Neuronal stem cell (in vitro differentiated cells): ENCODE data around the gene ACADL. TPM values are rescaled to one million over a fixed set of nuclear protein-coding genes. Genes with fewer than 3 reads are reported as not detected.

Experiments
- DNase-seq: peaks from one replicate; pipeline ENCODE4 v3.0.0-alpha.2; 2013; ENCODE audit warnings: low spot score
- H2AFZ ChIP-seq: one replicate; pipeline ENCODE4 v1.6.1; 2013; ENCODE audit warnings: mild to moderate bottlenecking, low read length, inconsistent platforms
- H2AK5ac ChIP-seq: 2 replicates; pipeline ENCODE4 v1.6.1; 2013; ENCODE audit warnings: low read depth, mild to moderate bottlenecking, inconsistent platforms, low read length, moderate library complexity, mixed read lengths
- H2BK120ac ChIP-seq: 2 replicates; pipeline ENCODE4 v1.6.1; 2013; ENCODE audit warnings: low read depth, mild to moderate bottlenecking, inconsistent platforms, low read length, moderate library complexity, mixed read lengths
- H2BK12ac ChIP-seq: one replicate; pipeline ENCODE4 v1.6.1; 2013; ENCODE audit warnings: low read length, inconsistent platforms
- H2BK15ac ChIP-seq: 2 replicates; pipeline ENCODE4 v1.6.1; 2013; ENCODE audit warnings: mild to moderate bottlenecking, low read length, inconsistent platforms, mixed read lengths
- H2BK5ac ChIP-seq: one replicate; pipeline ENCODE4 v1.6.1; 2013; ENCODE audit warnings: inconsistent platforms, mild to moderate bottlenecking, low read length, moderate library complexity
- H3K14ac ChIP-seq: one replicate; pipeline ENCODE4 v1.6.1; 2013; ENCODE audit warnings: low read length, inconsistent platforms
- H3K18ac ChIP-seq: 2 replicates; pipeline ENCODE4 v1.6.1; 2013; ENCODE audit warnings: low read length, inconsistent platforms
- H3K23ac ChIP-seq: 2 replicates; pipeline ENCODE4 v1.6.1; 2013; ENCODE audit warnings: low read depth, mild to moderate bottlenecking, mixed read lengths, low read length, inconsistent platforms; ENCODE audit not compliant: poor library complexity
- H3K27ac ChIP-seq: replicated peaks from 3 replicates; pipeline ENCODE4 v1.5.1; 2013; ENCODE audit warnings: low read length, inconsistent platforms
- H3K27me3 ChIP-seq, 3 experiments: 2 replicates each; pipeline ENCODE4 v1.6.1; 2013; ENCODE audit warnings: low read length in 3 of 3, mild to moderate bottlenecking in 2 of 3, inconsistent platforms in 1 of 3, low read depth in 1 of 3, mixed read lengths in 1 of 3, moderate library complexity in 1 of 3; ENCODE audit not compliant: control insufficient read depth in 3 of 3, insufficient read depth in 3 of 3
- H3K36me3 ChIP-seq, 2 donors: replicated peaks in 1 of 2; 2 replicates each; pipeline ENCODE4 v1.6.1; 2013; ENCODE audit warnings: low read length in 2 of 2; ENCODE audit not compliant: control insufficient read depth in 2 of 2, insufficient read depth in 2 of 2
- H3K4ac ChIP-seq: 2 replicates; pipeline ENCODE4 v1.6.1; 2013; ENCODE audit warnings: inconsistent platforms, mild to moderate bottlenecking, low read length, moderate library complexity
- H3K4me1 ChIP-seq, 2 donors: 1 replicate in 1 of 2; 2 replicates in 1 of 2; pipeline ENCODE4 v1.6.1; 2013; ENCODE audit warnings: low read length in 2 of 2, low read depth in 1 of 2; ENCODE audit not compliant: control insufficient read depth in 2 of 2, insufficient read depth in 1 of 2
- H3K4me2 ChIP-seq: one replicate; pipeline ENCODE4 v1.6.1; 2013; ENCODE audit warnings: mild to moderate bottlenecking, low read length, inconsistent platforms; ENCODE audit not compliant: insufficient read depth, poor library complexity, severe bottlenecking
- H3K4me3 ChIP-seq, 2 donors: 2 replicates each; pipeline ENCODE4 v1.5.1; 2013; ENCODE audit warnings: low read length in 2 of 2, mild to moderate bottlenecking in 2 of 2, inconsistent platforms in 1 of 2, moderate library complexity in 1 of 2
- H3K79me1 ChIP-seq: one replicate; pipeline ENCODE4 v1.6.1; 2013; ENCODE audit warnings: low read depth, mild to moderate bottlenecking, inconsistent platforms, low read length, moderate library complexity
- H3K9ac ChIP-seq: one replicate; pipeline ENCODE4 v1.6.1; 2013; ENCODE audit warnings: mild to moderate bottlenecking, low read depth, low read length, inconsistent platforms; ENCODE audit not compliant: poor library complexity
- H3K9me3 ChIP-seq, 2 donors: replicated peaks in 1 of 2; 2 replicates each; pipeline versions ENCODE3 to v1.6.1; 2013; ENCODE audit warnings: low read length in 2 of 2, mild to moderate bottlenecking in 2 of 2, inconsistent platforms in 1 of 2, low read depth in 1 of 2, mixed read lengths in 1 of 2, moderate library complexity in 1 of 2; ENCODE audit not compliant: control insufficient read depth in 2 of 2, insufficient read depth in 1 of 2
- H4K8ac ChIP-seq: one replicate; pipeline ENCODE4 v1.6.1; 2013; ENCODE audit warnings: low read depth, mild to moderate bottlenecking, inconsistent platforms, low read length, moderate library complexity
- H4K91ac ChIP-seq: one replicate; pipeline ENCODE4 v1.6.1; 2013; ENCODE audit warnings: low read length, low read depth, mild to moderate bottlenecking, inconsistent platforms; ENCODE audit not compliant: poor library complexity
- WGBS, 2 donors: extraction: QIAGEN DNeasy Blood & Tissue Kit; methylation state at CpG; one replicate each; pipeline ENCODE4 v1.1.7; 2013; ENCODE audit warnings: missing lambda C conversion rate in 2 of 2, mixed read lengths in 1 of 2; ENCODE audit not compliant: insufficient read length in 2 of 2, insufficient replicate concordance in 1 of 2; ENCODE audit errors: extremely low coverage in 2 of 2; 5-methylcytosine and 5-hydroxymethylcytosine counted together
- polyA plus RNA-seq, 2 experiments: library from polyadenylated mRNA; stranded (reverse); fragments of 200-250 nt; gene quantifications; one replicate each; pipeline ENCODE4 v1.2.3, GENCODE V29; 2013

The ACADL gene
- polyA plus RNA-seq (2013, experiment 1 of 2), result 0.07 TPM
- polyA plus RNA-seq (2013, experiment 2 of 2), result 0.03 TPM

GRCh38 chr2:210224941-210225672 lies at the start of gene ACADL:
Gene ACADL, minus strand, starts transcription at chr2:210225447. Its CDS starts 184 bp downstream, at chr2:210225263.
- H4K8ac ChIP-seq, result no peak within 1 kb of the TSS

GRCh38 chr2:210271300-210271699 lies 46.1 kb upstream of the ACADL start:
- no peak overlapping the region for H3K18ac ChIP-seq
- H3K4me1 ChIP-seq, result no peaks in the 10 kb centered on the region
- H3K4me2 ChIP-seq, result no peak overlapping the region
- no peak overlapping the region for H2BK120ac ChIP-seq
- H3K79me1 ChIP-seq, result no peaks in the 10 kb centered on the region
- H3K4me3 ChIP-seq, result no peak overlapping the region
- no peaks in the 10 kb centered on the region for H3K36me3 ChIP-seq
- H2BK12ac ChIP-seq, result no peak overlapping the region
- H2BK15ac ChIP-seq, result no peak overlapping the region
- H3K9me3 ChIP-seq, result no peaks in the 10 kb centered on the region
- DNase-seq, result no peak
- no peak overlapping the region for H2AFZ ChIP-seq
- no peak overlapping the region for H3K14ac ChIP-seq
- H3K9ac ChIP-seq, result no peak overlapping the region
- no peak overlapping the region for H3K4ac ChIP-seq
- H2BK5ac ChIP-seq, result no peak overlapping the region
- no peak overlapping the region for H3K27ac ChIP-seq
- H2AK5ac ChIP-seq, result no peak overlapping the region
- no peak overlapping the region for H4K8ac ChIP-seq
- H4K91ac ChIP-seq, result no peak overlapping the region
- H3K27me3 ChIP-seq, result no peaks in the 10 kb centered on the region
- H3K23ac ChIP-seq, result no peak overlapping the region

More at GRCh38 chr2:210224941-210225672, at the start of gene ACADL:
- no peaks in the 10 kb centered on the region for H3K9me3 ChIP-seq
- no peak within 1 kb of the TSS for H2BK15ac ChIP-seq
- peak within 1 kb of the TSS; percentile 47 to 85 for H3K4me3 ChIP-seq
- H2AFZ ChIP-seq, result peak within 1 kb of the TSS; percentile 96
- DNase-seq, result peak; percentile 54
- H3K27me3 ChIP-seq, result peaks cover 0 to 85% (median 23%) of the 10 kb centered on the region in 3 experiments
- no peak within 1 kb of the TSS for H2BK12ac ChIP-seq
- no peak within 1 kb of the TSS for H2AK5ac ChIP-seq
- no peaks in the 10 kb centered on the region for H3K79me1 ChIP-seq
- no peak within 1 kb of the TSS for H3K23ac ChIP-seq
- H3K27ac ChIP-seq, result no peak within 1 kb of the TSS
- H3K4me1 ChIP-seq, result peaks cover 0 to 4% of the 10 kb centered on the region in 2 donors
- H3K36me3 ChIP-seq, result no peaks in the 10 kb centered on the region
- H3K9ac ChIP-seq, result peak within 1 kb of the TSS; percentile 70
- no peak within 1 kb of the TSS for H3K4ac ChIP-seq
- H2BK120ac ChIP-seq, result no peak within 1 kb of the TSS
- peak within 1 kb of the TSS; percentile 20 for H3K18ac ChIP-seq
- no peak within 1 kb of the TSS for H3K14ac ChIP-seq
- no peak within 1 kb of the TSS for H4K91ac ChIP-seq
- peak within 1 kb of the TSS; percentile 95 for H3K4me2 ChIP-seq
- no CpG with 5 or more reads among the region's 69 CpGs for WGBS, 2 donors
- no peak within 1 kb of the TSS for H2BK5ac ChIP-seq

- Histone ChIP-seq H3K23ac (no peak overlapping the region), H2AFZ (no peak overlapping the region), H2AK5ac (no peak overlapping the region), H2BK120ac (no peak overlapping the region), H3K4me3 (no peak overlapping the region), H4K8ac (no peak overlapping the region), H2BK5ac (no peak overlapping the region), H2BK15ac (no peak overlapping the region), H3K36me3 (no peaks in the 10 kb centered on the region), H2BK12ac (no peak overlapping the region), H3K4ac (no peak overlapping the region), H3K27ac (no peak overlapping the region), H3K9ac (no peak overlapping the region), H3K79me1 (no peaks in the 10 kb centered on the region), H3K9me3 (no peaks in the 10 kb centered on the region), H3K27me3 (no peaks in the 10 kb centered on the region), H3K14ac (no peak overlapping the region), H4K91ac (no peak overlapping the region), H3K4me2 (no peak overlapping the region), H3K4me1 (no peaks in the 10 kb centered on the region), H3K18ac (no peak overlapping the region)
- no peak for DNase-seq
- no CpG with 5 or more reads among the region's 3 CpGs for WGBS, 2 donors
These were observed 43.9 kb upstream of the ACADL start for GRCh38 chr2:210269148-210269547.

GRCh38 chr2:210268281-210268680 lies 43.0 kb upstream of the ACADL start:
- no CpG with 5 or more reads among the region's 1 CpG for WGBS, 2 donors
- Histone ChIP-seq H3K27ac (no peak overlapping the region), H3K4ac (no peak overlapping the region), H3K4me2 (no peak overlapping the region), H2AFZ (no peak overlapping the region), H3K27me3 (no peaks in the 10 kb centered on the region), H3K4me1 (no peaks in the 10 kb centered on the region), H2BK12ac (no peak overlapping the region), H3K23ac (no peak overlapping the region), H4K8ac (no peak overlapping the region), H3K9me3 (no peaks in the 10 kb centered on the region), H2BK15ac (no peak overlapping the region), H3K36me3 (no peaks in the 10 kb centered on the region), H2BK120ac (no peak overlapping the region), H3K18ac (no peak overlapping the region), H3K9ac (no peak overlapping the region), H2AK5ac (no peak overlapping the region), H4K91ac (no peak overlapping the region), H3K4me3 (no peak overlapping the region), H3K79me1 (no peaks in the 10 kb centered on the region), H2BK5ac (no peak overlapping the region), H3K14ac (no peak overlapping the region)
- no peak for DNase-seq
